Breast epithelium (tissue), 3 donors: ENCODE results near the gene RAVER2.

Source experiments
- POLR2A ChIP-seq: fragments of 450-650 bp; IDR thresholded peaks from one replicate; pipeline ENCODE4 v1.6.1; 2016; ENCODE audit warnings: antibody characterized with exemption, mild to moderate bottlenecking, moderate library complexity
- TF ChIP-seq, protein P1 (sequence below), 3 donors: fragments of 450-650 bp; IDR thresholded peaks; one replicate each; pipeline ENCODE4 v1.5.1; 2016 to 2017; ENCODE audit warnings: antibody characterized with exemption in 3 of 3, mild to moderate bottlenecking in 3 of 3, moderate library complexity in 3 of 3

DNA sequence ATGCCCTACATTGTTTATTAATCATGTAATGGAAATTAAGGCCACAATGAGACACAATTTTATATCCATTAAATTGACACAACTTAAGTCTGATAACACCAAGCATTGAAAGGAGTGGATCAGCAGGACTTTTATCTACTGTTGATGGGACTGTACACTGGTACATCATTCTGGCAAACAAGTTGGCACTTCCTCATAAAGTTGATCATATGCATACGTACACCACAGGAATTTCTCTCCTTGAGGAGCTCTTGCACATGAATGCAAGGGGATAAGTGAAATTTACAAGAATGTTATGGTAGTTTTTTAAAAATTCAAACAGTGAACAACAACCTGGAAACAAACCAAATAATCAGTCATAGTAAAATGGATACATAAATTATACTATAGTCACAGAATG lies 20.1 kb downstream of the RAVER2 start:
- TF ChIP-seq, protein P1, sequence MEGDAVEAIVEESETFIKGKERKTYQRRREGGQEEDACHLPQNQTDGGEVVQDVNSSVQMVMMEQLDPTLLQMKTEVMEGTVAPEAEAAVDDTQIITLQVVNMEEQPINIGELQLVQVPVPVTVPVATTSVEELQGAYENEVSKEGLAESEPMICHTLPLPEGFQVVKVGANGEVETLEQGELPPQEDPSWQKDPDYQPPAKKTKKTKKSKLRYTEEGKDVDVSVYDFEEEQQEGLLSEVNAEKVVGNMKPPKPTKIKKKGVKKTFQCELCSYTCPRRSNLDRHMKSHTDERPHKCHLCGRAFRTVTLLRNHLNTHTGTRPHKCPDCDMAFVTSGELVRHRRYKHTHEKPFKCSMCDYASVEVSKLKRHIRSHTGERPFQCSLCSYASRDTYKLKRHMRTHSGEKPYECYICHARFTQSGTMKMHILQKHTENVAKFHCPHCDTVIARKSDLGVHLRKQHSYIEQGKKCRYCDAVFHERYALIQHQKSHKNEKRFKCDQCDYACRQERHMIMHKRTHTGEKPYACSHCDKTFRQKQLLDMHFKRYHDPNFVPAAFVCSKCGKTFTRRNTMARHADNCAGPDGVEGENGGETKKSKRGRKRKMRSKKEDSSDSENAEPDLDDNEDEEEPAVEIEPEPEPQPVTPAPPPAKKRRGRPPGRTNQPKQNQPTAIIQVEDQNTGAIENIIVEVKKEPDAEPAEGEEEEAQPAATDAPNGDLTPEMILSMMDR (IDR thresholded peaks at IDR 0.05): no peak
- TF ChIP-seq POLR2A: no peak
